ENCODE data around the gene RASAL1.

DNA sequence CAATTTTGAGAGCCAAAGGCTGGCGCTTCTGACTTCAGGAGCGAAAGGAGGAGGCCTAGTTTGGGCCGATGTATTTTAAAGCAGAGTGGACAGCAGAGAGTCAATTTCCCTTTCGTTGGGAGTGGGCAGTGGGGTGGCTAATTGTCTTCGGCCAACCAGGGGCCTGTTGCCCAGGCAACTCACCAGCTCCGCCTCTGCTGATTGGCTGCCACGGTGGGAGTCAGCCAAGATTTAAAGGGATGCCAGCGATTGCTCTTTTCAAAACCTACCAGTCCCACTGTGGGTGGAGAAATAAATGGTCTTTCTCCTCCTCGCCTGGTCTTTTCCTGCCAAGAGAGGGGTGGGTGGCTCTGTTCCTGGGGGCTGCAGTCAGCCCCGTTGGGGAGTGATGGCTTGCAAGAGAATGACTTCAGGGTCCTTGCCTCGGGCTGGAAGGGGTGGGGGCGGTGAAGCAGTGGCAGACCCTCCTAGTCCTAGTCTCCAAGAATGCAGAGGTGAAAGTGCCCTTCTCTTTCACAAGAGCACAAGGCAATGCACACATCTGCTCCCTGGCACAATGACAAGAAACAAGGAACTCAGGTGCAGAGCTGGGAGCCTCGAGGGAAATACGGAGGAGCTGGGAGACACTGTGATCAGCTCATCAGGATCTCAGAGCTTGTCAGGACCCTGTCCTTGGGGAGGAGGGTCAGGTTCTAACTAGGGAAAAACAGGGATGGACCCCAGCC is 37.7 kb downstream of the RASAL1 start:
- no peak for TF ChIP-seq POLR2A (IDR thresholded peaks at IDR 0.05)
- TF ChIP-seq, protein P1, sequence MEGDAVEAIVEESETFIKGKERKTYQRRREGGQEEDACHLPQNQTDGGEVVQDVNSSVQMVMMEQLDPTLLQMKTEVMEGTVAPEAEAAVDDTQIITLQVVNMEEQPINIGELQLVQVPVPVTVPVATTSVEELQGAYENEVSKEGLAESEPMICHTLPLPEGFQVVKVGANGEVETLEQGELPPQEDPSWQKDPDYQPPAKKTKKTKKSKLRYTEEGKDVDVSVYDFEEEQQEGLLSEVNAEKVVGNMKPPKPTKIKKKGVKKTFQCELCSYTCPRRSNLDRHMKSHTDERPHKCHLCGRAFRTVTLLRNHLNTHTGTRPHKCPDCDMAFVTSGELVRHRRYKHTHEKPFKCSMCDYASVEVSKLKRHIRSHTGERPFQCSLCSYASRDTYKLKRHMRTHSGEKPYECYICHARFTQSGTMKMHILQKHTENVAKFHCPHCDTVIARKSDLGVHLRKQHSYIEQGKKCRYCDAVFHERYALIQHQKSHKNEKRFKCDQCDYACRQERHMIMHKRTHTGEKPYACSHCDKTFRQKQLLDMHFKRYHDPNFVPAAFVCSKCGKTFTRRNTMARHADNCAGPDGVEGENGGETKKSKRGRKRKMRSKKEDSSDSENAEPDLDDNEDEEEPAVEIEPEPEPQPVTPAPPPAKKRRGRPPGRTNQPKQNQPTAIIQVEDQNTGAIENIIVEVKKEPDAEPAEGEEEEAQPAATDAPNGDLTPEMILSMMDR (IDR thresholded peaks at IDR 0.05) = no peak

All from esophagus squamous epithelium (tissue), 4 donors.